NT2/D1 (cell line): Measurements from ENCODE around the gene SDC1.

Experiments used
- DNase-seq: peaks from one replicate; pipeline ENCODE4 v3.0.0-alpha.2; 2011; ENCODE audit warnings: low read depth, low spot score
- H3K27me3 ChIP-seq: 2 replicates; pipeline ENCODE4 v1.6.0; 2011; ENCODE audit warnings: mild to moderate bottlenecking; ENCODE audit not compliant: insufficient read length, insufficient read depth
- H3K36me3 ChIP-seq: 2 replicates; pipeline ENCODE4 v1.6.1; 2011; ENCODE audit warnings: mild to moderate bottlenecking, low read length, mixed read lengths; ENCODE audit not compliant: insufficient read depth, insufficient read length
- H3K4me1 ChIP-seq: 2 replicates; pipeline ENCODE4 v1.5.1; 2011; ENCODE audit not compliant: insufficient read depth, insufficient read length
- H3K4me3 ChIP-seq: 2 replicates; pipeline ENCODE4 v1.5.1; 2011; ENCODE audit warnings: low read depth; ENCODE audit not compliant: insufficient read length
- H3K9ac ChIP-seq: 2 replicates; pipeline ENCODE4 v1.6.0; 2011; ENCODE audit warnings: low read depth; ENCODE audit not compliant: insufficient read length
- H3K9me3 ChIP-seq: 2 replicates; pipeline ENCODE4 v1.5.1; 2011; ENCODE audit warnings: mild to moderate bottlenecking, low read length; ENCODE audit not compliant: insufficient read depth
- SUZ12 ChIP-seq: IDR thresholded peaks from 2 replicates; pipeline ENCODE4 v1.6.1; 2011; ENCODE audit not compliant: insufficient read length, insufficient read depth; ENCODE audit errors: extremely low read depth
- YY1 ChIP-seq: IDR thresholded peaks from 2 replicates; pipeline ENCODE4 v1.6.1; 2011; ENCODE audit not compliant: insufficient read length, insufficient read depth
- ZNF274 ChIP-seq: IDR thresholded peaks from 2 replicates; pipeline ENCODE4 v1.6.1; 2011; ENCODE audit warnings: mild to moderate bottlenecking, low read depth, low read length

SDC1 gene

GRCh38 chr2:20182241-20182931, 42.5 kb downstream of the SDC1 start:
- Histone ChIP-seq H3K9me3 (no peaks in the 10 kb centered on the region), H3K4me3 (no peak overlapping the region), H3K4me1 (peaks cover 26% of the 10 kb centered on the region), H3K9ac (no peak overlapping the region), H3K27me3 (no peaks in the 10 kb centered on the region), H3K36me3 (no peaks in the 10 kb centered on the region)
- no peak for TF ChIP-seq ZNF274
- no peak for TF ChIP-seq YY1
- TF ChIP-seq SUZ12: no peak
- DNase-seq: no peak

GRCh38 chr2:20181761-20182160, 43.2 kb downstream of the SDC1 start:
- no peaks in the 10 kb centered on the region for H3K9me3 ChIP-seq
- no peak overlapping the region for H3K9ac ChIP-seq
- TF ChIP-seq SUZ12 (no peak), ZNF274 (no peak), YY1 (no peak)
- H3K36me3 ChIP-seq: no peaks in the 10 kb centered on the region
- no peak overlapping the region for H3K4me3 ChIP-seq
- H3K4me1 ChIP-seq: peaks cover 20% of the 10 kb centered on the region
- no peak for DNase-seq
- H3K27me3 ChIP-seq: no peaks in the 10 kb centered on the region

GRCh38 chr2:20180676-20181648, 44.0 kb downstream of the SDC1 start:
- Histone ChIP-seq H3K27me3 (no peaks in the 10 kb centered on the region), H3K9me3 (no peaks in the 10 kb centered on the region), H3K4me1 (peaks cover 17% of the 10 kb centered on the region), H3K4me3 (no peak overlapping the region), H3K9ac (no peak overlapping the region), H3K36me3 (no peaks in the 10 kb centered on the region)
- TF ChIP-seq ZNF274: no peak
- TF ChIP-seq SUZ12: no peak
- no peak for TF ChIP-seq YY1
- DNase-seq: no peak

GRCh38 chr2:20179755-20180594, 45.0 kb downstream of the SDC1 start:
- DNase-seq: no peak
- Histone ChIP-seq H3K4me3 (no peak overlapping the region), H3K4me1 (peaks cover 8% of the 10 kb centered on the region), H3K27me3 (no peaks in the 10 kb centered on the region), H3K9ac (no peak overlapping the region), H3K36me3 (no peaks in the 10 kb centered on the region), H3K9me3 (no peaks in the 10 kb centered on the region)
- no peak for TF ChIP-seq ZNF274
- no peak for TF ChIP-seq SUZ12
- TF ChIP-seq YY1: no peak

GRCh38 chr2:20179466-20179754, 45.5 kb downstream of the SDC1 start:
- Histone ChIP-seq H3K9ac (no peak overlapping the region), H3K9me3 (no peaks in the 10 kb centered on the region), H3K27me3 (no peaks in the 10 kb centered on the region), H3K4me3 (no peak overlapping the region), H3K4me1 (peaks cover 5% of the 10 kb centered on the region), H3K36me3 (no peaks in the 10 kb centered on the region)
- TF ChIP-seq SUZ12 (no peak), ZNF274 (no peak), YY1 (no peak)
- DNase-seq: no peak

GRCh38 chr2:20178666-20179465, 46.1 kb downstream of the SDC1 start:
- no peaks in the 10 kb centered on the region for H3K36me3 ChIP-seq
- H3K4me3 ChIP-seq: no peak overlapping the region
- TF ChIP-seq YY1 (no peak), ZNF274 (no peak), SUZ12 (no peak)
- no peaks in the 10 kb centered on the region for H3K9me3 ChIP-seq
- no peak for DNase-seq
- H3K27me3 ChIP-seq: no peaks in the 10 kb centered on the region
- peaks cover 4% of the 10 kb centered on the region for H3K4me1 ChIP-seq
- no peak overlapping the region for H3K9ac ChIP-seq
